ENCODE data around the gene FGG. TPM values are rescaled to one million over a fixed set of nuclear protein-coding genes. Genes with fewer than 3 reads are reported as not detected.

FGG gene
- total and polyA plus RNA-seq, 2 of the 13 experiments (the other 11 are each of a cell fraction or from before 2014, with no cell fraction given): 1,037 to 2,423 TPM

DNA sequence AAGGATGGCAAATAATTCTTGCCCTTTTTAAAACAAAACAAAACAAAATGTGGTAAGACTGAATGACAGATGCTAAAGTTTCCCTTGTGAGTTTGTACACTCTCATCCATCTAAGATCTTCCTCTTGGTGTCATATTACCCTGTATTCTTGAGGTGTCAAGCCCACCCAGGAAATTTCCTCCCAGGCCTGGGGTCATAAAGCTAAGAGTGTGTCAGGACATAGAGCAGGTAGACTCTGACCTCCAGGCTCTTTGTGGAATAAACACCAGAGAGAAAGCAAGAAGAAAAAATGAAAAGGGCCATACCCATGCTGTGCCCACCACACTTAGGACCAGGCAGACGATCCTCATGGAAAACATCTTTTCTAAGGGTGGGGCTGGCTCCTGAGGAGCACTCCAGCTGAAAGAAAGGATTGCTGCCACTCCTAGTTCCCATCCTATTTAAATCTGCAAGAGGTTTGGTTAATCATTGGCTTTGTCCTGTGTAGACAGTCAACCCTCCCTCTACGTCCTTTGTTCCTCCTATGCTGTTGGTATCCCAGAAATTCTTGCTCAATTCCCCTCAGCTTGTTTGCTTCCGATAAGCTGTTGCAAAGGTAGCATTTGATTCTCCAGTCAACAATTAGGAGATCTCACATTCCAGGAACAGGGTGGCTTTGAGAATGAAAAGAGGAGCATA, 22.0 kb downstream of the FGG start, which contains the start of gene FGA (continued):
- TF ChIP-seq, protein P1, sequence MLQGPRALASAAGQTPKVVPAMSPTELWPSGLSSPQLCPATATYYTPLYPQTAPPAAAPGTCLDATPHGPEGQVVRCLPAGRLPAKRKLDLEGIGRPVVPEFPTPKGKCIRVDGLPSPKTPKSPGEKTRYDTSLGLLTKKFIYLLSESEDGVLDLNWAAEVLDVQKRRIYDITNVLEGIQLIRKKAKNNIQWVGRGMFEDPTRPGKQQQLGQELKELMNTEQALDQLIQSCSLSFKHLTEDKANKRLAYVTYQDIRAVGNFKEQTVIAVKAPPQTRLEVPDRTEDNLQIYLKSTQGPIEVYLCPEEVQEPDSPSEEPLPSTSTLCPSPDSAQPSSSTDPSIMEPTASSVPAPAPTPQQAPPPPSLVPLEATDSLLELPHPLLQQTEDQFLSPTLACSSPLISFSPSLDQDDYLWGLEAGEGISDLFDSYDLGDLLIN (CRISPR knock-in tag; IDR thresholded peaks at IDR 0.05; ENCODE audit: borderline replicate concordance): no peak
- TF ChIP-seq, protein P2, sequence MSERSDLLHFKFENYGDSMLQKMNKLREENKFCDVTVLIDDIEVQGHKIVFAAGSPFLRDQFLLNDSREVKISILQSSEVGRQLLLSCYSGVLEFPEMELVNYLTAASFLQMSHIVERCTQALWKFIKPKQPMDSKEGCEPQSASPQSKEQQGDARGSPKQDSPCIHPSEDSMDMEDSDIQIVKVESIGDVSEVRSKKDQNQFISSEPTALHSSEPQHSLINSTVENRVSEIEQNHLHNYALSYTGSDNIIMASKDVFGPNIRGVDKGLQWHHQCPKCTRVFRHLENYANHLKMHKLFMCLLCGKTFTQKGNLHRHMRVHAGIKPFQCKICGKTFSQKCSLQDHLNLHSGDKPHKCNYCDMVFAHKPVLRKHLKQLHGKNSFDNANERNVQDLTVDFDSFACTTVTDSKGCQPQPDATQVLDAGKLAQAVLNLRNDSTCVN (CRISPR knock-in tag; IDR thresholded peaks at IDR 0.05; ENCODE audit: borderline replicate concordance): peak; percentile 16; the same call in 1 of the 2 replicates
- TF ChIP-seq HNRNPH1 (optimal IDR thresholded peaks at IDR 0.05; ENCODE audit: low read depth, low read length) (no peak), TBX2 (CRISPR knock-in tag; IDR thresholded peaks at IDR 0.05; ENCODE audit: borderline replicate concordance) (peak; percentile 99), FOXM1 (CRISPR knock-in tag; IDR thresholded peaks at IDR 0.05) (no peak), ATF1 (CRISPR knock-in tag; IDR thresholded peaks at IDR 0.05) (peak; percentile 83), NFIC (IDR thresholded peaks at IDR 0.05; ENCODE audit: low read length) (peak; percentile 96), ZNF788 (CRISPR knock-in tag; IDR thresholded peaks at IDR 0.05; ENCODE audit: borderline replicate concordance) (peak; percentile 79; the same call in 1 of the 2 replicates), KDM3A (CRISPR knock-in tag; IDR thresholded peaks at IDR 0.05; ENCODE audit: low read depth) (0 out of 2 replicates have a peak, but pooled peaks have one; percentile 81), ZNF615 (CRISPR knock-in tag; IDR thresholded peaks at IDR 0.05; ENCODE audit: borderline replicate concordance) (no peak), TBP (CRISPR knock-in tag; IDR thresholded peaks at IDR 0.05) (no peak), ATM (IDR thresholded peaks at IDR 0.05; ENCODE audit: borderline replicate concordance) (no peak), KDM2A (CRISPR knock-in tag; IDR thresholded peaks at IDR 0.05; ENCODE audit: borderline replicate concordance, low read depth) (no peak; the same call in 1 of the 2 replicates)
- TF ChIP-seq, protein P3, sequence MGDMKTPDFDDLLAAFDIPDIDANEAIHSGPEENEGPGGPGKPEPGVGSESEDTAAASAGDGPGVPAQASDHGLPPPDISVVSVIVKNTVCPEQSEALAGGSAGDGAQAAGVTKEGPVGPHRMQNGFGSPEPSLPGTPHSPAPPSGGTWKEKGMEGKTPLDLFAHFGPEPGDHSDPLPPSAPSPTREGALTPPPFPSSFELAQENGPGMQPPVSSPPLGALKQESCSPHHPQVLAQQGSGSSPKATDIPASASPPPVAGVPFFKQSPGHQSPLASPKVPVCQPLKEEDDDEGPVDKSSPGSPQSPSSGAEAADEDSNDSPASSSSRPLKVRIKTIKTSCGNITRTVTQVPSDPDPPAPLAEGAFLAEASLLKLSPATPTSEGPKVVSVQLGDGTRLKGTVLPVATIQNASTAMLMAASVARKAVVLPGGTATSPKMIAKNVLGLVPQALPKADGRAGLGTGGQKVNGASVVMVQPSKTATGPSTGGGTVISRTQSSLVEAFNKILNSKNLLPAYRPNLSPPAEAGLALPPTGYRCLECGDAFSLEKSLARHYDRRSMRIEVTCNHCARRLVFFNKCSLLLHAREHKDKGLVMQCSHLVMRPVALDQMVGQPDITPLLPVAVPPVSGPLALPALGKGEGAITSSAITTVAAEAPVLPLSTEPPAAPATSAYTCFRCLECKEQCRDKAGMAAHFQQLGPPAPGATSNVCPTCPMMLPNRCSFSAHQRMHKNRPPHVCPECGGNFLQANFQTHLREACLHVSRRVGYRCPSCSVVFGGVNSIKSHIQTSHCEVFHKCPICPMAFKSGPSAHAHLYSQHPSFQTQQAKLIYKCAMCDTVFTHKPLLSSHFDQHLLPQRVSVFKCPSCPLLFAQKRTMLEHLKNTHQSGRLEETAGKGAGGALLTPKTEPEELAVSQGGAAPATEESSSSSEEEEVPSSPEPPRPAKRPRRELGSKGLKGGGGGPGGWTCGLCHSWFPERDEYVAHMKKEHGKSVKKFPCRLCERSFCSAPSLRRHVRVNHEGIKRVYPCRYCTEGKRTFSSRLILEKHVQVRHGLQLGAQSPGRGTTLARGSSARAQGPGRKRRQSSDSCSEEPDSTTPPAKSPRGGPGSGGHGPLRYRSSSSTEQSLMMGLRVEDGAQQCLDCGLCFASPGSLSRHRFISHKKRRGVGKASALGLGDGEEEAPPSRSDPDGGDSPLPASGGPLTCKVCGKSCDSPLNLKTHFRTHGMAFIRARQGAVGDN (CRISPR knock-in tag; IDR thresholded peaks at IDR 0.05): no peak
- TF ChIP-seq, protein P4, sequence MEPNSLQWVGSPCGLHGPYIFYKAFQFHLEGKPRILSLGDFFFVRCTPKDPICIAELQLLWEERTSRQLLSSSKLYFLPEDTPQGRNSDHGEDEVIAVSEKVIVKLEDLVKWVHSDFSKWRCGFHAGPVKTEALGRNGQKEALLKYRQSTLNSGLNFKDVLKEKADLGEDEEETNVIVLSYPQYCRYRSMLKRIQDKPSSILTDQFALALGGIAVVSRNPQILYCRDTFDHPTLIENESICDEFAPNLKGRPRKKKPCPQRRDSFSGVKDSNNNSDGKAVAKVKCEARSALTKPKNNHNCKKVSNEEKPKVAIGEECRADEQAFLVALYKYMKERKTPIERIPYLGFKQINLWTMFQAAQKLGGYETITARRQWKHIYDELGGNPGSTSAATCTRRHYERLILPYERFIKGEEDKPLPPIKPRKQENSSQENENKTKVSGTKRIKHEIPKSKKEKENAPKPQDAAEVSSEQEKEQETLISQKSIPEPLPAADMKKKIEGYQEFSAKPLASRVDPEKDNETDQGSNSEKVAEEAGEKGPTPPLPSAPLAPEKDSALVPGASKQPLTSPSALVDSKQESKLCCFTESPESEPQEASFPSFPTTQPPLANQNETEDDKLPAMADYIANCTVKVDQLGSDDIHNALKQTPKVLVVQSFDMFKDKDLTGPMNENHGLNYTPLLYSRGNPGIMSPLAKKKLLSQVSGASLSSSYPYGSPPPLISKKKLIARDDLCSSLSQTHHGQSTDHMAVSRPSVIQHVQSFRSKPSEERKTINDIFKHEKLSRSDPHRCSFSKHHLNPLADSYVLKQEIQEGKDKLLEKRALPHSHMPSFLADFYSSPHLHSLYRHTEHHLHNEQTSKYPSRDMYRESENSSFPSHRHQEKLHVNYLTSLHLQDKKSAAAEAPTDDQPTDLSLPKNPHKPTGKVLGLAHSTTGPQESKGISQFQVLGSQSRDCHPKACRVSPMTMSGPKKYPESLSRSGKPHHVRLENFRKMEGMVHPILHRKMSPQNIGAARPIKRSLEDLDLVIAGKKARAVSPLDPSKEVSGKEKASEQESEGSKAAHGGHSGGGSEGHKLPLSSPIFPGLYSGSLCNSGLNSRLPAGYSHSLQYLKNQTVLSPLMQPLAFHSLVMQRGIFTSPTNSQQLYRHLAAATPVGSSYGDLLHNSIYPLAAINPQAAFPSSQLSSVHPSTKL (CRISPR knock-in tag; IDR thresholded peaks at IDR 0.05): peak; percentile 100
- TF ChIP-seq, protein P5, sequence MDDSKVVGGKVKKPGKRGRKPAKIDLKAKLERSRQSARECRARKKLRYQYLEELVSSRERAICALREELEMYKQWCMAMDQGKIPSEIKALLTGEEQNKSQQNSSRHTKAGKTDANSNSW (CRISPR knock-in tag; IDR thresholded peaks at IDR 0.05; ENCODE audit: borderline replicate concordance): no peak
- TF ChIP-seq, protein P6, sequence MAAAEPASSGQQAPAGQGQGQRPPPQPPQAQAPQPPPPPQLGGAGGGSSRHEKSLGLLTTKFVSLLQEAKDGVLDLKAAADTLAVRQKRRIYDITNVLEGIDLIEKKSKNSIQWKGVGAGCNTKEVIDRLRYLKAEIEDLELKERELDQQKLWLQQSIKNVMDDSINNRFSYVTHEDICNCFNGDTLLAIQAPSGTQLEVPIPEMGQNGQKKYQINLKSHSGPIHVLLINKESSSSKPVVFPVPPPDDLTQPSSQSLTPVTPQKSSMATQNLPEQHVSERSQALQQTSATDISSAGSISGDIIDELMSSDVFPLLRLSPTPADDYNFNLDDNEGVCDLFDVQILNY (CRISPR knock-in tag; conservative IDR thresholded peaks at IDR 0.05): no peak

Data from HepG2 (cell line).